WTC11 (cell line): ENCODE measurements around the gene KRT6A. TPM values are rescaled to one million over a fixed set of nuclear protein-coding genes. Genes with fewer than 3 reads are reported as not detected.

ENCODE experiments used
- ATAC-seq: fragments of 200-7000 bp; cut with Tn5 transposase; 2 replicates; pipeline ENCODE4 v1.10.0; 2021; ENCODE audit warnings: mild to moderate bottlenecking, moderate library complexity
- CTCF ChIA-PET: fragments of 300-600 bp; sonication (Branson Sonifier 250); formaldehyde crosslinking; loops from one replicate; lab custom pipeline; 2021; ENCODE audit warnings: antibody characterized with exemption; lab: Charles Lee
- POLR2A ChIA-PET: fragments of 350-600 bp; sonication (Branson Sonifier 250); formaldehyde crosslinking; loops from one replicate; lab custom pipeline; 2021; ENCODE audit warnings: antibody characterized with exemption; lab: Charles Lee
- DNase-seq: peaks from one replicate; pipeline ENCODE4 v3.0.0; 2021; ENCODE audit warnings: low spot score
- H3K27ac Mint-ChIP-seq: 2 replicates; pipeline ENCODE4 v1.8.0; 2021; ENCODE audit warnings: mixed read lengths
- H3K27me3 Mint-ChIP-seq: 2 replicates; pipeline ENCODE4 v1.8.0; 2021; ENCODE audit warnings: low read depth, mild to moderate bottlenecking, moderate library complexity, mixed read lengths
- H3K36me3 Mint-ChIP-seq: 2 replicates; pipeline ENCODE4 v1.8.0; 2021; ENCODE audit warnings: mixed read lengths
- H3K4me1 Mint-ChIP-seq: 2 replicates; pipeline ENCODE4 v1.8.0; 2022; ENCODE audit warnings: mixed read lengths
- H3K4me3 Mint-ChIP-seq: 2 replicates; pipeline ENCODE4 v1.8.0; 2021; ENCODE audit warnings: mild to moderate bottlenecking, moderate library complexity, mixed read lengths
- H3K9me3 Mint-ChIP-seq: 2 replicates; pipeline ENCODE4 v1.8.0; 2021; ENCODE audit warnings: mixed read lengths
- AFF4 ChIP-seq: sonication (generic); formaldehyde crosslinking; IDR thresholded peaks from 2 replicates; pipeline ENCODE4 v1.8.1; 2023; ENCODE audit warnings: mild to moderate bottlenecking, missing genetic modification reagents, borderline replicate concordance
- ATF1 ChIP-seq: sonication (generic); formaldehyde crosslinking; IDR thresholded peaks from 2 replicates; pipeline ENCODE4 v1.8.1; 2023; ENCODE audit warnings: mild to moderate bottlenecking, moderate library complexity, missing genetic modification reagents
- E2F4 ChIP-seq: sonication (generic); formaldehyde crosslinking; IDR thresholded peaks from 2 replicates; pipeline ENCODE4 v1.8.1; 2022; ENCODE audit warnings: low read depth, mild to moderate bottlenecking, moderate library complexity, missing genetic modification reagents, borderline replicate concordance
- E2F5 ChIP-seq: sonication (generic); formaldehyde crosslinking; IDR thresholded peaks from 2 replicates; pipeline ENCODE4 v1.8.1; 2022; ENCODE audit warnings: mild to moderate bottlenecking, moderate library complexity, missing genetic modification reagents
- GABPB1 ChIP-seq: sonication (generic); formaldehyde crosslinking; IDR thresholded peaks from 2 replicates; pipeline ENCODE4 v1.8.1; 2023; ENCODE audit warnings: mild to moderate bottlenecking, missing genetic modification reagents
- HMGA2 ChIP-seq: fragments of 250-450 bp; sonication (Bioruptor Pico); IDR thresholded peaks from 2 replicates; pipeline ENCODE4 v1.4.0; 2021; ENCODE audit warnings: mild to moderate bottlenecking, moderate library complexity
- IRF2 ChIP-seq: sonication (generic); formaldehyde crosslinking; IDR thresholded peaks from 2 replicates; pipeline ENCODE4 v1.8.0; 2022; ENCODE audit warnings: low read depth, missing genetic modification reagents, borderline replicate concordance
- JUN ChIP-seq: sonication (generic); formaldehyde crosslinking; IDR thresholded peaks from 2 replicates; pipeline ENCODE4 v1.8.0; 2023; ENCODE audit warnings: mild to moderate bottlenecking, missing genetic modification reagents
- MXD4 ChIP-seq: fragments of 250-450 bp; sonication (Bioruptor Pico); IDR thresholded peaks from 2 replicates; pipeline ENCODE4 v1.8.0; 2021; ENCODE audit warnings: mild to moderate bottlenecking, moderate library complexity, borderline replicate concordance
- STAT6 ChIP-seq: sonication (generic); formaldehyde crosslinking; conservative IDR thresholded peaks from 2 replicates; pipeline ENCODE4 v1.8.1; 2023; ENCODE audit warnings: mild to moderate bottlenecking, low read depth, missing genetic modification reagents, moderate library complexity
- TEAD1 ChIP-seq: sonication (generic); formaldehyde crosslinking; IDR thresholded peaks from 2 replicates; pipeline ENCODE4 v1.8.0; 2022; ENCODE audit warnings: mild to moderate bottlenecking, missing genetic modification reagents
- ZNF138 ChIP-seq: sonication (generic); formaldehyde crosslinking; conservative IDR thresholded peaks from 2 replicates; pipeline ENCODE4 v1.8.1; 2022; ENCODE audit warnings: mild to moderate bottlenecking, moderate library complexity, missing genetic modification reagents
- ZNF232 ChIP-seq: sonication (generic); formaldehyde crosslinking; IDR thresholded peaks from 2 replicates; pipeline ENCODE4 v1.8.0; 2022; ENCODE audit warnings: mild to moderate bottlenecking, missing genetic modification reagents
- ZNF263 ChIP-seq: sonication (generic); formaldehyde crosslinking; IDR thresholded peaks from 2 replicates; pipeline ENCODE4 v1.8.1; 2022; ENCODE audit warnings: low read depth, mild to moderate bottlenecking, moderate library complexity, missing genetic modification reagents
- ZNF671 ChIP-seq: fragments of 250-450 bp; sonication (Bioruptor Pico); IDR thresholded peaks from 2 replicates; pipeline ENCODE4 v1.8.0; 2021; ENCODE audit warnings: mild to moderate bottlenecking
- ZSCAN18 ChIP-seq: fragments of 250-450 bp; sonication (Bioruptor Pico); IDR thresholded peaks from 2 replicates; pipeline ENCODE4 v2.1.2; 2022; ENCODE audit warnings: mild to moderate bottlenecking, moderate library complexity
- total RNA-seq: library from RNA; stranded (reverse); gene quantifications from 3 replicates; pipeline ENCODE4 v1.2.3, GENCODE V29; 2021

KRT6A gene
- total RNA-seq, 1 experiment from 2014 or later: not detected

GRCh38 chr12:52539083-52539820 is 46.2 kb upstream of the KRT6A start (continued):
- TF ChIP-seq STAT6 (CRISPR knock-in tag): no peak
- TF ChIP-seq JUN (CRISPR knock-in tag): no peak

- Mint-ChIP-seq H3K27me3 (no peaks in the 10 kb centered on the region), H3K9me3 (no peaks in the 10 kb centered on the region), H3K27ac (no peak overlapping the region), H3K36me3 (no peaks in the 10 kb centered on the region), H3K4me3 (no peak overlapping the region), H3K4me1 (no peaks in the 10 kb centered on the region)
- POLR2A ChIA-PET: no interaction called here
- CTCF ChIA-PET: interaction anchor here (0.9 to 1.6 kb wide), 3 partner anchors 142 to 164 kb away, joined by 3 to 4 read pairs (median 4); no protein-coding TSS in a partner anchor
- DNase-seq (no peak), ATAC-seq (no peak)
- no peak for TF ChIP-seq E2F5 (CRISPR knock-in tag)
Measured at GRCh38 chr12:52537101-52537500, 44.0 kb upstream of the KRT6A start.

GRCh38 chr12:52535574-52535973 is 42.5 kb upstream of the KRT6A start:
- ChIA-PET CTCF (interaction anchor here (0.8 to 5.1 kb wide), 4 partner anchors 108 to 163 kb away, joined by 3 to 28 read pairs (median 4); no protein-coding TSS in a partner anchor), POLR2A (no interaction called here)
- Mint-ChIP-seq H3K27me3 (no peaks in the 10 kb centered on the region), H3K36me3 (no peaks in the 10 kb centered on the region), H3K9me3 (no peaks in the 10 kb centered on the region), H3K27ac (no peak overlapping the region), H3K4me3 (no peak overlapping the region), H3K4me1 (no peaks in the 10 kb centered on the region)
- TF ChIP-seq TEAD1 (CRISPR knock-in tag) (no peak), ZNF138 (CRISPR knock-in tag) (no peak), ZNF263 (CRISPR knock-in tag) (no peak), GABPB1 (CRISPR knock-in tag) (no peak), ZNF232 (CRISPR knock-in tag) (no peak), ZNF671 (CRISPR knock-in tag) (no peak), ATF1 (CRISPR knock-in tag) (no peak), HMGA2 (CRISPR knock-in tag) (no peak), IRF2 (CRISPR knock-in tag) (no peak), MXD4 (CRISPR knock-in tag) (no peak), ZSCAN18 (CRISPR knock-in tag) (no peak), E2F4 (CRISPR knock-in tag) (no peak), AFF4 (no peak)
- no peak for ATAC-seq
- DNase-seq: no peak
